GM12878 (cell line): Measurements from ENCODE around the gene PIK3C3. TPM values are rescaled to one million over a fixed set of nuclear protein-coding genes. Genes with fewer than 3 reads are reported as not detected.

ENCODE experiments used
- ATF7 ChIP-seq: fragments of 450-650 bp; IDR thresholded peaks from 2 replicates; pipeline ENCODE4 v1.6.1; 2016; ENCODE audit warnings: low read depth, mild to moderate bottlenecking
- BCL11A ChIP-seq: IDR thresholded peaks from 2 replicates; pipeline ENCODE4 v1.6.1; 2011; ENCODE audit warnings: low read depth, low read length
- BMI1 ChIP-seq: fragments of 450-650 bp; IDR thresholded peaks from 2 replicates; pipeline ENCODE4 v1.6.1; 2016; ENCODE audit warnings: mild to moderate bottlenecking, moderate library complexity, borderline replicate concordance
- CBX5 ChIP-seq: sonication (generic); IDR thresholded peaks from 2 replicates; pipeline ENCODE4 v1.6.1; 2016; ENCODE audit warnings: low read depth, moderate library complexity, mild to moderate bottlenecking, inconsistent platforms
- CEBPZ ChIP-seq: fragments of 150-350 bp; IDR thresholded peaks from 2 replicates; pipeline ENCODE4 v1.6.1; 2016; ENCODE audit warnings: low read depth, low read length
- CREM ChIP-seq: IDR thresholded peaks from 2 replicates; pipeline ENCODE4 v1.6.1; 2014; ENCODE audit warnings: antibody characterized with exemption, low read depth
- DPF2 ChIP-seq: fragments of 450-650 bp; IDR thresholded peaks from 2 replicates; pipeline ENCODE4 v1.6.1; 2017; ENCODE audit warnings: mild to moderate bottlenecking
- EP300 ChIP-seq, 2 experiments: fragments of 150-350 bp in 1 of 2; IDR thresholded peaks; 2 replicates each; pipeline ENCODE4 v1.6.1; 2011 to 2012; ENCODE audit warnings: low read depth in 2 of 2, low read length in 2 of 2, borderline replicate concordance in 1 of 2, improper control_type of control experiment in 1 of 2, inconsistent platforms in 1 of 2; ENCODE audit not compliant: control insufficient read depth in 1 of 2
- IKZF2 ChIP-seq, 2 experiments: fragments of 450-650 bp; IDR thresholded peaks; 2 replicates each; pipeline ENCODE4 v1.6.1; 2017; ENCODE audit warnings: mild to moderate bottlenecking in 2 of 2, moderate library complexity in 2 of 2
- IRF4 ChIP-seq: IDR thresholded peaks from 2 replicates; pipeline ENCODE4 v1.6.1; 2011; ENCODE audit warnings: low read depth, low read length
- JUND ChIP-seq: IDR thresholded peaks from 2 replicates; pipeline ENCODE4 v1.6.1; 2012; ENCODE audit warnings: low read depth, mild to moderate bottlenecking, low read length, improper control_type of control experiment, moderate library complexity
- NR2C1 ChIP-seq: fragments of 450-650 bp; IDR thresholded peaks from 2 replicates; pipeline ENCODE4 v1.6.1; 2017; ENCODE audit warnings: antibody characterized with exemption, mild to moderate bottlenecking, moderate library complexity
- PBX3 ChIP-seq: IDR thresholded peaks from 2 replicates; pipeline ENCODE4 v1.6.1; 2011; ENCODE audit warnings: mild to moderate bottlenecking, low read depth, low read length, moderate library complexity; ENCODE audit not compliant: insufficient replicate concordance
- RAD51 ChIP-seq: fragments of 450-650 bp; IDR thresholded peaks from 2 replicates; pipeline ENCODE4 v1.6.1; 2016; ENCODE audit warnings: moderate library complexity, mild to moderate bottlenecking, inconsistent platforms
- RUNX3 ChIP-seq: IDR thresholded peaks from 2 replicates; pipeline ENCODE4 v1.6.1; 2012; ENCODE audit warnings: low read length, inconsistent platforms
- SKIL ChIP-seq: fragments of 450-650 bp; IDR thresholded peaks from 2 replicates; pipeline ENCODE4 v1.6.1; 2017; ENCODE audit warnings: mild to moderate bottlenecking, low read depth, inconsistent platforms; ENCODE audit not compliant: poor library complexity, severe bottlenecking
- SMAD5 ChIP-seq: IDR thresholded peaks from 2 replicates; pipeline ENCODE4 v1.6.1; 2016; ENCODE audit warnings: antibody characterized with exemption, low read depth
- TCF12 ChIP-seq: IDR thresholded peaks from 2 replicates; pipeline ENCODE4 v1.6.1; 2011; ENCODE audit warnings: low read depth, mild to moderate bottlenecking, low read length
- WRNIP1 ChIP-seq: IDR thresholded peaks from 2 replicates; pipeline ENCODE4 v1.6.1; 2011; ENCODE audit warnings: low read depth, low read length, improper control_type of control experiment, borderline replicate concordance
- ZBED1 ChIP-seq: IDR thresholded peaks from 2 replicates; pipeline ENCODE4 v1.6.1; 2016; ENCODE audit warnings: borderline replicate concordance
- ZNF217 ChIP-seq: fragments of 450-650 bp; IDR thresholded peaks from 2 replicates; pipeline ENCODE4 v1.6.1; 2017; ENCODE audit warnings: antibody characterized with exemption, mild to moderate bottlenecking
- ZNF24 ChIP-seq: fragments of 450-650 bp; IDR thresholded peaks from 2 replicates; pipeline ENCODE4 v1.6.1; 2017; ENCODE audit warnings: antibody characterized with exemption, mild to moderate bottlenecking
- ZNF622 ChIP-seq: fragments of 450-650 bp; IDR thresholded peaks from 2 replicates; pipeline ENCODE4 v1.6.1; 2017; ENCODE audit warnings: mild to moderate bottlenecking, inconsistent platforms
- polyA plus RNA-seq, 11 experiments: library from polyadenylated mRNA; depleted of rRNA in 4 of 11; unstranded in 6 of 11; stranded (reverse) in 5 of 11; fragments of >200 nt; fragmentation: Nextera tagmentation in 4 of 11; fragmentation: Illumina TruSeq in 1 of 11; extraction: Ambion mirVana in 4 of 11; extraction: Trizol in 1 of 11; gene quantifications; 1 replicate in 1 of 11; 2 replicates in 10 of 11; pipeline versions ENCODE4 v1.2.1 to v1.2.3, GENCODE V29; 2011 to 2016; ENCODE audit warnings: inconsistent platforms in 2 of 11, missing spikeins in 2 of 11, low read depth in 1 of 11
- total RNA-seq, 4 experiments: library from RNA; depleted of rRNA in 3 of 4; stranded (reverse); fragments of >200 nt in 3 of 4; fragmentation: Illumina TruSeq in 1 of 4; extraction: Trizol in 1 of 4; gene quantifications; 2 replicates each; pipeline versions ENCODE4 v1.2.1 to v1.2.3, GENCODE V29; 2013 to 2021
- TF ChIP-seq, protein P1 (sequence below): fragments of 450-650 bp; IDR thresholded peaks from 2 replicates; pipeline ENCODE4 v1.6.1; 2016; ENCODE audit warnings: mild to moderate bottlenecking

Gene PIK3C3
- total and polyA plus RNA-seq, 10 of the 15 experiments (the other 5 are each of a cell fraction or from before 2014, with no cell fraction given) = 14.4 to 131 (median 32.4) TPM

DNA sequence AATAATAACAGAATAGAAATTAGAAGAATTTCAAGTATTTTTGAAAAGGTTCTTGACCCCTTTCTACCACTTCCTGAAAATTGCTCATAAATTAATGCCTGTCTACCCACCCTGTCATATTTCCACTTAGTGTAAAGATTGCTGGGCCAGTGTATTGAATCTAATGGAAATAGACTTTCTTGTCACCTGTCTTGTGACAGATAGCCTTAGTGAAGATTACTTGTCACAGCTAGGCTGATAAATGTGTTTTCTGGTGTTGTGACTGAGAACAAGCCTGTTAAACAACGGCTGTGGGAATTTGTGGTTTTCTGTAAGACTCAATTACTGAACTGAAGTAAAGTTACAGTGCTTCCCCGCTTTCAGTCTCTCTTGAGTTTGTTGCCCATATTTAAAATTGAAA, 37.0 kb downstream of the PIK3C3 start (continued):
- TF ChIP-seq CEBPZ (no peak), RAD51 (peak; percentile 72; the same call in 1 of the 2 replicates), CREM (0 out of 2 replicates have a peak, but pooled peaks have one; percentile 51), DPF2 (peak; percentile 98), ZBED1 (peak; percentile 80; the same call in 1 of the 2 replicates), RUNX3 (peak; percentile 94), IRF4 (peak; percentile 42; the same call in 1 of the 2 replicates), WRNIP1 (no peak), ZNF217 (peak; percentile 87; the same call in 1 of the 2 replicates), EP300 (IDR thresholded peaks at IDR 0.05; ENCODE audit: borderline replicate concordance in 1 of 2, control insufficient read depth in 1 of 2, low read depth in 2 of 2, low read length in 2 of 2) (peak; percentile 87 to 97), TCF12 (peak; percentile 79), PBX3 (peak; percentile 92), ATF7 (peak; percentile 96), IKZF2 (IDR thresholded peaks at IDR 0.05) (peak; percentile 94 to 95), SKIL (peak; percentile 94), NR2C1 (no peak), BCL11A (peak; percentile 97), ZNF24 (peak; percentile 58), BMI1 (peak; percentile 86), JUND (peak; percentile 53; the same call in 1 of the 2 replicates), ZNF622 (no peak), SMAD5 (no peak), CBX5 (peak; percentile 87)
- TF ChIP-seq, protein P1, sequence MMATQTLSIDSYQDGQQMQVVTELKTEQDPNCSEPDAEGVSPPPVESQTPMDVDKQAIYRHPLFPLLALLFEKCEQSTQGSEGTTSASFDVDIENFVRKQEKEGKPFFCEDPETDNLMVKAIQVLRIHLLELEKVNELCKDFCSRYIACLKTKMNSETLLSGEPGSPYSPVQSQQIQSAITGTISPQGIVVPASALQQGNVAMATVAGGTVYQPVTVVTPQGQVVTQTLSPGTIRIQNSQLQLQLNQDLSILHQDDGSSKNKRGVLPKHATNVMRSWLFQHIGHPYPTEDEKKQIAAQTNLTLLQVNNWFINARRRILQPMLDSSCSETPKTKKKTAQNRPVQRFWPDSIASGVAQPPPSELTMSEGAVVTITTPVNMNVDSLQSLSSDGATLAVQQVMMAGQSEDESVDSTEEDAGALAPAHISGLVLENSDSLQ = peak; percentile 95
